IPS-18c (cell line): ENCODE measurements around the gene KLK7.
"Not testable (repeated sequence)": the region's sequence is repeated elsewhere in the genome, so short reads cannot be mapped to it uniquely, and the experiment has no call there.

Source experiments
- H3K4me3 ChIP-seq: 2 replicates; pipeline ENCODE4 v1.7.0; 2013; ENCODE audit warnings: low read depth, mild to moderate bottlenecking, low read length, moderate library complexity; ENCODE audit not compliant: insufficient read depth
- H3K9me3 ChIP-seq: one replicate; pipeline ENCODE4 v1.6.1; 2013; ENCODE audit warnings: mild to moderate bottlenecking, low read length, moderate library complexity; ENCODE audit not compliant: control insufficient read depth, insufficient read depth

Gene KLK7

DNA sequence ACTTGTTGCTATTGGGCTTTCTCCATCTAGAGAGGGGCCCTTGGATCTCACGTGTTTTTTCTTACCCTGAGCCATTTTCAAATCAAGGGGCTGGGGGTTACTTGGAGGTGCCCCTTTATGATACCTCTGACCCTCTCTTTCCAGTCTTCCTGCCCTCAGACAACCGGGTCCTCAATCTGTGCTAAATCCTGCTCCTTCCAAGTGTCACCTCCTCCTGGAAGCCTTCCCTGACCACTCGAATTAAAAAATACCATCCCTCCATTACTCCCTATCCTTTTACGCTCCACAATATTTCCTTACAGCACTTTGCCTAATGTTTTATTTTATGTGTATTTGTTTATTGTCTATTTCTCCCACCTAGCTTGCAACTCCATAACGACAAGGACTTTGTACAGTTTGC, 14.3 kb upstream of the KLK7 start:
- H3K9me3 ChIP-seq: no peaks in the 10 kb centered on the region
- H3K4me3 ChIP-seq: no peak overlapping the region

DNA sequence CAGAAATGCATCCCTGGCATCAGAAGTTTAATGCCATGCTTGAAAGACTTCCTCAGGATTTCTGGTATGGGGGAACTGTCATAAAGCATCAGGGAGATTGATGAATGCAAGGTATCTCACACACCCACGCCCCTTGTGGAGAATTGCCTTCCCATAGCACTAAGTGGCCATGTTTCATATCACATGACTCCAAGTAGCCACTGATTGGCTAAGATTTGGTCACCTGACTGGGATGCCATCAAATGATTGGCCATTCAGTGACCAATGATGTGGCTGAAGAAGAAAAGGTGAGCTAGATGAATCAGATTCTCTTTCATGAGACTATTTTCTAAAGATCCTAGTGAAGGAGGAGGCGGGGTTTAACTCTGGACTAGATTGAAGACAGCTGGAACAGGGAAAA, 10.4 kb upstream of the KLK7 start:
- Histone ChIP-seq H3K4me3 (no peak overlapping the region), H3K9me3 (no peaks in the 10 kb centered on the region)

DNA sequence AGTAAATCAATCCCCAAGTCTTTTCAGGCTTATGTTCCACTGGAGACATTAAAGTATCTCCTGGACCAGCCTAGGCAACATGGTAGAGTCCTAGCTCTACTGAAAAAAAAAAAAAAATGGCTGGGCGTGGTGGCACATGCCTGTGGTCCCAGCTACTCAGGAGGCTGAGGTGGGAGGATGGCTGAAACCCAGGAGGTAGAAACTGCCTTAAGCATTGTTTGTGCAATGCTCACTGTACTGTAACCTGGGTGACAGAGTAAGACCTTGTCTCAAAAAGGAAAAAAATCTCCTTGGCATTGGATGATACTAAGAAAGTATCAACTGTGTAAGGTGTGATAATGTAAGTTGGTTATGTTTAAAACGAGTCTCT, 8.9 kb upstream of the KLK7 start:
- Histone ChIP-seq H3K9me3 (no peaks in the 10 kb centered on the region), H3K4me3 (no peak overlapping the region)

- H3K9me3 ChIP-seq, H3K4me3 ChIP-seq: not testable (repeated sequence)
Measured at GRCh38 chr19:50984416-50984815, 699 bp upstream of the KLK7 start.

DNA sequence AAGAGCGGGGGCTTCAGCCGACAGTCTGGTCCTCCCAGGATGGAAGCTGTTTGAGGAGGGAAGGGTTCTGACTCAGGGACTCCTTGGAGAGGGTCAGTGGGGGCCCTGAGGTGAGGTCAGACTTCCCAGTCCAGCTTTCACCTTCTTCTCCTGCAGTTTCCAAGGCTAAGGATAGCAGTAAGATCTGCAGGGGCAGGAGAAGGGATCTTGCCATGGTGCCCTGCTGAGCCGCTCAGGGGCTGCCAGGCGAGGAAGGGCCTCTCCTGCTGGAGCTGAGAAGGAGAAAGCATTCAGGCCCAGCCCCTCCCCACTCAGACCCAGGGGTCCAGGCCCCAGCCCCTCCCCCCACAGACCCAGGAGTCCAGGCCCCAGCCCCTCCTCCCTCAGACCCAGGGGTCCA, 1.5 kb downstream of the KLK7 start:
- Histone ChIP-seq H3K4me3 (no peak overlapping the region), H3K9me3 (peaks cover 4% of the 10 kb centered on the region)

DNA sequence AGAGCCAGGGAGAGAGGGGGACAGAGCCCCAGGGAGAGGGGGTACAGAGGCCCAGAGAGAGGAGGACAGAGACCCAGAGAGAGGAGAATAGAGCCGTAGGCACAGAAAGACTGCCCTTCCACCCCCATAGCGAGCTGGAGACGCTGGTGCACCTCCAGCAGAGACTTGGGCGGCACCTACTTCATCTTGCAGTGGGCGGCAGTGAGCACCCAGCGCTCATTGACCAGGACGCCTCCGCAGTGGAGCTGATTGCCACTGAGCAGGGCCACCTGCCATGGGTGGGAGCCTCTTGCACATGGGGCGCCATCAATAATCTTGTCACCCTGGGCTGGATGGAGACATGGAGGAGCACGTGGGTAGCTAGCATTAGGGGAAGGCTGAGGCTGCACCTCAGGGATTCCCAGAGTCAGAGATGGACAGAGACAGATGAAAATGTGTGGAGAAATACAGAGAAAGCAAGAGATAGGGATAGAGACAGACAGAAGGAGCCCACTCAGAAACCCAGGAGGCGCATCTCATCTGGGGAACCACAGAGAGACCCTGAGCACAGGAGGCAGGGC, 2.0 kb downstream of the KLK7 start:
- H3K9me3 ChIP-seq: peaks cover 4% of the 10 kb centered on the region

DNA sequence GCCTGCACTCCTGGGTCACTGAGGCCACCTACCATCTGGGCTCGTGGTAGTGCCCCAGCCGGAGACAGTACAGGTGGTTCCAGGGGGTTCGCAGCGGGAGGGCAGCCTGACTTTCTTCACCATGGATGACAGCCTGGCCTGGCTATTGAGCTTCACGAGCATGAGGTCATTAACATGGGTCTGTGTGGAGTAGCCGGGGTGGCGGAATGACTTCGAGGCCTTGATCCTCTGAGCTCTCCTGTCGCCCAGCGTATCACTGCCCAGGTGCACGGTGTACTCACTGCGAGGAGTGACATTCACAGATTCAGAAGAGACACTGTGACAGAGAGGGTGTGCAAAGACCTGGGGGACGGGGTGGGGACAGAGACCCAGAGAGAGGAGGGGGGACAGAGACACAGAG, 3.5 kb downstream of the KLK7 start:
- peaks cover 4% of the 10 kb centered on the region for H3K9me3 ChIP-seq
- no peak overlapping the region for H3K4me3 ChIP-seq

More for the DNA sequence above, 2.0 kb downstream of the KLK7 start:
- no peak overlapping the region for H3K4me3 ChIP-seq

DNA sequence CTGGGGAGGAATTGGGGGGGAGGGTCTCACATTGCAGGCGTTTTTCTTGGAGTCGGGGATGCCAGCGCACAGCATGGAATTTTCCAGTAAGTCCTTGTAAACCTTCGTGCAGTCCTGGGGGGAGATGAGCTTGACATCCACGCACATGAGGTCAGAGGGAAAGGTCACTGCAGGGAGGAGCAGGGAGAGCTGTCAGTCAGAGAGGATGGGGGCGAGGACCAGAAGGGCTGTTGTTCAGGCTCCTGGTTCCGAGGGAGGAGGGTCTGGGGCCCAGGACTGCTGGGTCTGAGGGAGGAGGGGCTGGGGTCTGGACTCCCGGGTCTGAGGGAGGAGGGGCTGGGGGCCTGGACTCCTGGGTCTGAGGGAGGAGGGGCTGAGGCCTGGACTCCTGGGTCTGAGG, 4.0 kb downstream of the KLK7 start:
- H3K4me3 ChIP-seq: no peak overlapping the region
- H3K9me3 ChIP-seq: peaks cover 4% of the 10 kb centered on the region

GRCh38 chr19:50978772-50979390, 4.8 kb downstream of the KLK7 start:
- Histone ChIP-seq H3K9me3 (peaks cover 4% of the 10 kb centered on the region), H3K4me3 (no peak overlapping the region)

DNA sequence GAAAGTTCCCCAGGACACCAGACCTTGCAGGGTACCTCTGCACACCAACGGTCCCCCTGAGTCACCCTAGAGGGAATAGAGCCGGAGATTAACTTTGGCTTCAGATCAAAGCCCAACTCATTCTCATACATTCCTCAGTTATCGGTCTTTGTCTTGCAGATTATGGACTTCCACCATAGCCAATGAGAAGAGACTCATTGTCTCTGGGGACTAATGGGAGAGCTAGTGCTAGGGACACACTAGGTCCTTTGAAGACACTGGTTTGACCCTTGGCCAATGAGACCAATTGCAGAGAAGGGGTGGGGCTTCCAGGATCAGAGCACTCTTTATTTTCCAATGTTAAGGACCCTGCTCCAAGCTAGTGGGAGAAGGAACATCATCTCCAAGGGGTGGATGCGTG, 6.1 kb downstream of the KLK7 start:
- Histone ChIP-seq H3K4me3 (no peak overlapping the region), H3K9me3 (peaks cover 4% of the 10 kb centered on the region)

DNA sequence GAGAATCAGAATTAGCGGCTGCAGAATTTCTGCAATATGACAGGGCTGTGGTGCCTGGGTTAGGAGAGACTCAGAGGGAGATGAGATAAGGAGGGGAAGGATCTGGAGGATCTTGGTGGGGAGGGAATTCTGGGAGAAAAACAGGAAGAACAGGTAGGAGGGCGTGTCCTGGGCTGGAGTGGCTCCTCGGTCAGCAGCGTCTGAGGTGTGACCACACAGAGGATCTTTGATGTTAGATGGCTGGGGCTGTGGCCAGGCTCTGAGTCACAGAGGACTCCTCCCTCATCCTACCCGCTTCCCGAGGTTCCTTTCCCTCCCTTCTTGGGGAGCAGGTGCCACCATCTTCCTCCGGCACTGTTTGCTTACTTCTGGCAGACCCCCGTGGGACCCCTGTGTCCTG, 8.0 kb downstream of the KLK7 start:
- Histone ChIP-seq H3K9me3 (peaks cover 6% of the 10 kb centered on the region), H3K4me3 (no peak overlapping the region)

- peaks cover 4% of the 10 kb centered on the region for H3K9me3 ChIP-seq
- H3K4me3 ChIP-seq: no peak overlapping the region
Measured at GRCh38 chr19:50974702-50975556, 8.8 kb downstream of the KLK7 start.

- H3K4me3 ChIP-seq: no peak overlapping the region; the same call in 1 of the 2 replicates
- peaks cover 2% of the 10 kb centered on the region for H3K9me3 ChIP-seq
Measured at GRCh38 chr19:50972795-50973376, 10.8 kb downstream of the KLK7 start.

DNA sequence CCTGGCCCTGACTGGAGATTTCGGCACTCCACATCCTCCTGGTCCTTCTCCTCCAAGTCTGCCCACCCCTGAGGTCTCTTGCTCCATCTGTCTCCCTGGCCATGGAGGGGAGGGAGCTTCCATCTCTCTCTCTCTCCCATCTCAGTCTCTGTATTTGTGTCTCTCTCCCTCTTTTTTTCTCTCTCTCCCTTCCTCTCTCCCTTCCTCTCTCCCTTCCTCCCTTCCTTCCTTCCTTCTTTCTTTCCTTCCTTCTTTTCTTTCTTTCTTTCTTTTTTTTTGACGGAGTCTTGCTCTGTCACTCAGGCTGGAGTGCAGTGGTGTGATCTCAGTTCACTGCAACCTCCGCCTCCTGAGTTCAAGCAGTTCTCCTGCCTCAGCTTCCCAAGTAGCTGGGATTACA, 13.9 kb downstream of the KLK7 start:
- H3K4me3 ChIP-seq, H3K9me3 ChIP-seq: not testable (repeated sequence)

- Histone ChIP-seq H3K4me3 (no peak within 1 kb of the TSS; the same call in 1 of the 2 replicates), H3K9me3 (peaks cover 2% of the 10 kb centered on the region)
Measured at GRCh38 chr19:50969413-50969760, 14.3 kb downstream of the KLK7 start, which contains the start of gene KLK6. KLK6 (minus strand) TSS chr19:50969591; CDS start chr19:50968104, 1,487 bp downstream.

DNA sequence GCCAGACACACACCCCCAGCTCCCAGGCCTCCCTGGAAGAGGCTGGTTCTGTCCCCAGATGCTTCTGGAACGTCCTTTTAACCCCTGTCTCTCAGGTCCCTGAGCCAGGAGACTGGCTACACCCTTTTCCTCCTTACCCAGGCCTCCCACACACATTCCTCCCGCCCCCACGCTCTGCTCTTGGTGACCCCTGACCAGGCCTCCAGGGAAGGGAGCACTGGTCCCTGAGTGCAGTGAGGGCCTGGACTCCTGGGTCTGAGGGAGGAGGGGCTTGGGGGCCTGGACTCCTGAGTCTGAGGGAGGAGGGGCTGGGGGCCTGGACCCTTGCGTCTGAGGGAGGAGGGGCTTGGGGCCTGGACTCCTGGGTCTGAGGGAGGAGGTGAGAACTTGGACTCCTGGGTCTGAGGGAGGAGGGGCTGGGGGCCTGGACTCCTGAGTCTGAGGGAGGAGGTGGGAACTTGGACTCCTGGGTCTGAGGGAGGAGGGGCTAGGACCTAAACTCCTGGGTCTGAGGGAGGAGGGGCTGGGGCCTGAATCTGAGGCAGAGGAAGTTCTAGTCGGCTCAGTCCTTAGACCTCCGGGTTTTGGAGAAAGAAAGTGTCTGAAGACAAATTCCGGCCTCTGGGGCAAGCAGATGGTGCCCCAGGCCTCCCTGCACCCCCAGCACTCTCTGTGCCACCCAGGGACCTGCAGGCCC, 14.9 kb downstream of the KLK7 start:
- peaks cover 2% of the 10 kb centered on the region for H3K9me3 ChIP-seq
- no peak overlapping the region; the same call in 1 of the 2 replicates for H3K4me3 ChIP-seq

DNA sequence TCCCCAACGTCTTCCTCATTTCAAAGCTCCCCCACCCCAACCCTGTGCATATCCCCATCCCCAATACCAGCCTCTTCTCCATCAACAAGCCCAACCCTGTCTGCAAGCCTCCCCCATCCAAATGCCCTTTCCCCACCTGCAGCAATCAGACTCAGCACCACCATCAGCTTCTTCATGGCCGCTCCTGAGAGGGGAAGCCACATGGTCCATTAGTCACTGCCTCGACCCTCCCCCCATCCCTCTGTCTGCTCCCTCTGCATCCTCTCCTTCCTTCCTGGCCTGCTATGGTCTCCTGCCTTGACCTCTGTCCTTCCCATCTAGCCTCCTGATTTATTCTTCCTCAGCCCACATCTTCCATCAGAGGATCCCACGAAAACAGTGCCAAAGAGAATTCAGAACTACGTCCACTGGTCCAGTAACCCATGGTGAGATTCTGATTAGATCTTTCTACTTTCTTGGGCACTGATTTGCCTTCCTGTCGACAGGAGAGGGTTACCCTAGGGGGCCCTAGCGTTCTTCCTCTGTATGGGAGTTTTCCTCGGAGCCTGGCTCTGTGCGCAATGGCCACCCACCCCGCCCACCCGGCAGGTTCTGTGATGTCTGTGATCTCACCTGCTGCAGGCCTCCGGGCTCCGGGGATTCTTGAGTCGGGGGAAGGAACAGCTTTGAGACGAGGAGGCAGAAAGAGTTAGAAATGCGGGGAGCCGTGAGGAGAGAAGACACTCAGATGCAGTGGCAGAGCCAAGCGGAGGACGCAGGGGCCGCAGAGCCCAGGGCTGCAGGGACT, 15.6 kb downstream of the KLK7 start:
- Histone ChIP-seq H3K9me3 (peaks cover 2% of the 10 kb centered on the region), H3K4me3 (no peak overlapping the region)
